HG03039 (cell line): ENCODE results near the gene OR2H1.

ENCODE experiments used
- ATAC-seq: cut with Tn5 transposase; IDR thresholded peaks from one replicate; pipeline ENCODE4 v1.9.1; 2021; ENCODE audit warnings: mild to moderate bottlenecking, moderate library complexity; ENCODE audit not compliant: unreplicated experiment

OR2H1 gene

DNA sequence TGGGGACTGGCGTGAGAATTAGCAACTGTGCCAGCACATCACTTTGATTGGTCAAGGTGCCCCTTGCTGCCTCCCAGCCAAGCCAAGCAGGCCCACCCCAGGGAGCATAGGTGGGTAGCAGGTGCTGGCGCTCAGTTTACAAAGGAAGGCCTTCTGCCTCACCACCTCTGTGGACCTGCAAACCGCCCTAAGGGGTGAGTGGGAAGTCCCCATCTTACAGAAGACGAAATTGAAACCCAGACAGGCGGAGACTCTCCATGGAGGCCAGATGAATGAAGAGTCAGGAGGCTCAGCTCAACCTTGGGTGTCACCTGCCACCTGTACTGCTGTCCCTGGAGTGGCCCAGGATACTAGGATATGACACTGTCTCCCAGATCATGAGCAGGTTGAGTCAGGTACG lies 52.3 kb downstream of the OR2H1 start:
- ATAC-seq: peak; percentile 72

DNA sequence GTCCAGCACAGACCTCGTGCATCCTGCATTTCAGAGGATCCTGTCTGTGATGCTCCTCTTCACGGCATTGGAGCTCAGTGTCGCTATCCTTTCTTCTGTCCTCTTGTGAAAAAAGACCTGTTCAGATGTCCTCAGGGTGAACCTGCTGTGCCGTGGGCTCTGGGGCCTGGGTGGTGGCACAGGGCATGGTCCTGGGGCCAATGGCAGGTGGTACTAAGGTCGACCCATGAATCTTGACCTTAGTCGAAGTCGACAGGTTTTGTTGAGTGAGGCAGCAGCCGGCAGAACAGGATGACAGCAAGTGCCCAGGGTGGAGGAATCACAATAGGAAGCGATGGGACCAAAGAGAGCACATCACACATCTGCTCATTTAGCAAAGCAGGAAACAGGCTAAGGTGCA lies 52.8 kb downstream of the OR2H1 start:
- peak; percentile 16 for ATAC-seq

DNA sequence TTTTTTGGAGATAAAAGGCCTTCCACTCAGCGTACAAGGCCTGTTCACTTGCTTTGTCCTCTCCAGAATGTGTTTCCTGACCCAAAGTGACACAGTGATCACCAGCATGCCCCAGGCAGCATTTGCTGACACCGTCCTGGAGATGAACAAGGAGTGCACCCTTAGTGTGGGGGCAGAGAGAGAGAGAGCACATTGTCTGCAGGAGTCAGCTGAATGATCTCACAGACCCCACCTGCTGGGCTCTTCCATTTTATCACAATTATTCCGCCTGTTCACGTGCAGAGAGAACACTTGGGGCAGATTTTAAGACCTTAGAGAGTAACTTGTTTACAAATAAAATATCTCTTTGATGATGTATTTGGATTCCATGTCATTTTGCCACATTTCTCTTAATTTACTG lies 53.2 kb downstream of the OR2H1 start:
- ATAC-seq: no peak

DNA sequence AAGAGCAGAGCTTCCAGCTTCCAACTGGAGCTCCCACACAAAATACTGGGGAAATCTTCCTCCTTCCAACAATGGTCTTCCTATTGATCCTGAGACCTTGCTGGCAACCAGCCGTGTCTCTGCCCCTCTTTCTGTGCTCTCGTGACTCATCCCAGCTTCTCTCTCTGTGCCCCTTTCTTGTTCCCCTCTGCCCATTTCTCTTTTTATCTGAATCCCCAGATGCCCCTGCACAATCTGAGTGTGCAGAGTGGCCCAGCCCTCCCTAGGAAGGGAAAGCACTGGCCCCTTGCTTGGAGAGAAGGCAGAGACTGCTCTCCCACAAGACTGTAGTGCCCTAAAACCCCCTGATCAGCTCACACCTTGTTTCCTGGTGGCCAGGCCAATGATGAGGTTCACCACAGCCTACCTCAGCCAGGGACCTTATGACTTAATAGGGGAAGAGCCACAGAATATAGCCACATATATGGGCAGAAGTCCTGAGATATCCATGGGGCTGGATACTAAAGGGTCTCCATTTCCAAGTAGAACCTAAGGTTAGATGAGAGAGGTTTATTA lies 53.9 kb downstream of the OR2H1 start:
- ATAC-seq: no peak
